OCI-LY1 (cell line): ENCODE data around the gene TCF4.

Experiments
- CTCF ChIP-seq: fragments of 200-600 bp; sonication (generic), shearing (Covaris generic); IDR thresholded peaks from 2 replicates; pipeline ENCODE4 v1.5.1; 2017; ENCODE audit warnings: mild to moderate bottlenecking, antibody characterized with exemption, low read length, moderate library complexity, mixed read lengths
- EZH2 ChIP-seq: fragments of 200-600 bp; sonication (generic), shearing (Covaris generic); IDR thresholded peaks from 2 replicates; pipeline ENCODE4 v1.8.0; 2017; ENCODE audit warnings: borderline replicate concordance, mixed run types, mild to moderate bottlenecking, antibody characterized with exemption, low read length, moderate library complexity, mixed read lengths

GRCh38 chr18:55534996-55535395, 53.0 kb downstream of the TCF4 start:
- TF ChIP-seq CTCF: no peak
- no peak for TF ChIP-seq EZH2
